ENCODE data around the gene MATN1. TPM values are rescaled to one million over a fixed set of nuclear protein-coding genes. Genes with fewer than 3 reads are reported as not detected.

Gene MATN1
- polyA plus RNA-seq, 3 donors from 2014 or later, result not detected

- Mint-ChIP-seq H3K27me3 (ENCODE audit: low read depth in 3 of 3) (peaks cover 19 to 42% (median 38%) of the 10 kb centered on the region in 3 donors), H3K9me3 (peaks cover 0 to 1% (median 0%) of the 10 kb centered on the region in 6 donors)
These were observed 21.9 kb upstream of the MATN1 start for GRCh38 chr1:30745156-30745833.

GRCh38 chr1:30744060-30744756, 20.8 kb upstream of the MATN1 start:
- peak overlapping the region; percentile 95 to 100 (median 98) for H3K27ac Mint-ChIP-seq
- H3K4me3 Mint-ChIP-seq, result peak overlapping the region; percentile 71 to 86 (median 81)
- peaks cover 21 to 33% (median 23%) of the 10 kb centered on the region in 3 donors for H3K36me3 Mint-ChIP-seq
- peaks cover 99 to 100% of the 10 kb centered on the region in 2 donors for H3K4me1 Mint-ChIP-seq
- peaks cover 0 to 1% (median 0%) of the 10 kb centered on the region in 6 donors for H3K9me3 Mint-ChIP-seq
- peaks cover 19 to 39% (median 37%) of the 10 kb centered on the region in 3 donors for H3K27me3 Mint-ChIP-seq (ENCODE audit: low read depth in 3 of 3)
- peak; percentile 70 to 71 (median 70) for DNase-seq

More at GRCh38 chr1:30745156-30745833, 21.9 kb upstream of the MATN1 start:
- H3K4me3 Mint-ChIP-seq, result peak overlapping the region; percentile 62 to 88 (median 83)
- peak overlapping the region; percentile 95 to 100 (median 98) for H3K27ac Mint-ChIP-seq
- H3K36me3 Mint-ChIP-seq, result peaks cover 14 to 28% (median 18%) of the 10 kb centered on the region in 3 donors
- DNase-seq, result peak in 1 of 3 donors; percentile 16
- peaks cover 100% of the 10 kb centered on the region in 2 donors for H3K4me1 Mint-ChIP-seq

GRCh38 chr1:30743584-30744059, 20.2 kb upstream of the MATN1 start:
- Mint-ChIP-seq H3K9me3 (peaks cover 0 to 3% (median 0%) of the 10 kb centered on the region in 6 donors), H3K36me3 (peaks cover 27 to 39% (median 27%) of the 10 kb centered on the region in 3 donors)

GRCh38 chr1:30742963-30743559, 19.7 kb upstream of the MATN1 start:
- Mint-ChIP-seq H3K27me3 (ENCODE audit: low read depth in 3 of 3) (peaks cover 21 to 36% (median 35%) of the 10 kb centered on the region in 3 donors), H3K36me3 (peaks cover 33 to 44% (median 33%) of the 10 kb centered on the region in 3 donors)
- DNase-seq, result no peak

More at GRCh38 chr1:30743584-30744059, 20.2 kb upstream of the MATN1 start:
- H3K27me3 Mint-ChIP-seq (ENCODE audit: low read depth in 3 of 3), result peaks cover 21 to 38% (median 35%) of the 10 kb centered on the region in 3 donors
- peak; percentile 79 to 83 (median 82) for DNase-seq
- H3K4me3 Mint-ChIP-seq, result peak overlapping the region; percentile 71 to 86 (median 81)
- peaks cover 99 to 100% of the 10 kb centered on the region in 2 donors for H3K4me1 Mint-ChIP-seq
- H3K27ac Mint-ChIP-seq, result peak overlapping the region; percentile 95 to 100 (median 98)

GRCh38 chr1:30742300-30742962, 19.0 kb upstream of the MATN1 start:
- no peak for DNase-seq

More at GRCh38 chr1:30742963-30743559, 19.7 kb upstream of the MATN1 start:
- Mint-ChIP-seq H3K27ac (peak overlapping the region; percentile 95 to 100 (median 98)), H3K4me3 (peak overlapping the region; percentile 71 to 86 (median 81)), H3K4me1 (peaks cover 99 to 100% of the 10 kb centered on the region in 2 donors), H3K9me3 (peaks cover 0 to 7% (median 2%) of the 10 kb centered on the region in 6 donors)

GRCh38 chr1:30741239-30741894, 18.0 kb upstream of the MATN1 start:
- peaks cover 42 to 55% (median 46%) of the 10 kb centered on the region in 3 donors for H3K36me3 Mint-ChIP-seq
- no peak for DNase-seq
- peaks cover 0 to 8% (median 3%) of the 10 kb centered on the region in 6 donors for H3K9me3 Mint-ChIP-seq
- H3K27me3 Mint-ChIP-seq (ENCODE audit: low read depth in 3 of 3), result peaks cover 21 to 32% (median 28%) of the 10 kb centered on the region in 3 donors
- H3K4me3 Mint-ChIP-seq, result peak overlapping the region; percentile 33 to 81 (median 67)
- peak overlapping the region; percentile 93 to 100 (median 98) for H3K27ac Mint-ChIP-seq
- H3K4me1 Mint-ChIP-seq, result peaks cover 94 to 99% of the 10 kb centered on the region in 2 donors

More at GRCh38 chr1:30742300-30742962, 19.0 kb upstream of the MATN1 start:
- Mint-ChIP-seq H3K4me3 (peak overlapping the region; percentile 57 to 86 (median 67)), H3K9me3 (peaks cover 0 to 8% (median 3%) of the 10 kb centered on the region in 6 donors), H3K4me1 (peaks cover 99 to 100% of the 10 kb centered on the region in 2 donors), H3K27me3 (ENCODE audit: low read depth in 3 of 3) (peaks cover 21 to 32% (median 30%) of the 10 kb centered on the region in 3 donors), H3K36me3 (peaks cover 39 to 46% (median 39%) of the 10 kb centered on the region in 3 donors), H3K27ac (peak overlapping the region; percentile 95 to 100 (median 98))

- DNase-seq, result no peak
- peaks cover 0 to 8% (median 4%) of the 10 kb centered on the region in 6 donors for H3K9me3 Mint-ChIP-seq
- peaks cover 45 to 62% (median 54%) of the 10 kb centered on the region in 3 donors for H3K36me3 Mint-ChIP-seq
- H3K27me3 Mint-ChIP-seq (ENCODE audit: low read depth in 3 of 3), result peaks cover 20 to 32% (median 30%) of the 10 kb centered on the region in 3 donors
- peak overlapping the region; percentile 93 to 100 (median 98) for H3K27ac Mint-ChIP-seq
- H3K4me3 Mint-ChIP-seq, result peak overlapping the region; percentile 33 to 81 (median 67)
- peaks cover 86 to 97% of the 10 kb centered on the region in 2 donors for H3K4me1 Mint-ChIP-seq
These were observed 17.2 kb upstream of the MATN1 start for GRCh38 chr1:30740251-30741238.

- Mint-ChIP-seq H3K4me3 (peak overlapping the region in 1 of 5 donors; percentile 65), H3K36me3 (peaks cover 55 to 72% (median 61%) of the 10 kb centered on the region in 3 donors), H3K4me1 (peaks cover 77 to 88% of the 10 kb centered on the region in 2 donors), H3K27me3 (ENCODE audit: low read depth in 3 of 3) (peaks cover 18 to 29% (median 28%) of the 10 kb centered on the region in 3 donors), H3K27ac (peak overlapping the region; percentile 71 to 99 (median 90)), H3K9me3 (peaks cover 0 to 8% (median 4%) of the 10 kb centered on the region in 6 donors)
- DNase-seq, result no peak
These were observed 16.2 kb upstream of the MATN1 start for GRCh38 chr1:30739601-30740000.

- H3K9me3 Mint-ChIP-seq, result peaks cover 0 to 8% (median 4%) of the 10 kb centered on the region in 6 donors
These were observed 15.6 kb upstream of the MATN1 start for GRCh38 chr1:30738715-30739559.

GRCh38 chr1:30738040-30738714, 14.8 kb upstream of the MATN1 start:
- peaks cover 9 to 18% (median 16%) of the 10 kb centered on the region in 3 donors for H3K27me3 Mint-ChIP-seq (ENCODE audit: low read depth in 3 of 3)
- peak overlapping the region; percentile 42 to 71 (median 66) for H3K4me3 Mint-ChIP-seq
- peak in 1 of 3 donors; percentile 47 for DNase-seq
- H3K36me3 Mint-ChIP-seq, result peaks cover 51 to 75% (median 58%) of the 10 kb centered on the region in 3 donors
- H3K4me1 Mint-ChIP-seq, result peaks cover 63 to 74% of the 10 kb centered on the region in 2 donors
- H3K9me3 Mint-ChIP-seq, result peaks cover 0 to 8% (median 4%) of the 10 kb centered on the region in 6 donors
- peak overlapping the region; percentile 86 to 99 (median 93) for H3K27ac Mint-ChIP-seq

More at GRCh38 chr1:30738715-30739559, 15.6 kb upstream of the MATN1 start:
- H3K27ac Mint-ChIP-seq, result peak overlapping the region; percentile 71 to 99 (median 92)
- H3K36me3 Mint-ChIP-seq, result peaks cover 56 to 74% (median 62%) of the 10 kb centered on the region in 3 donors
- peaks cover 14 to 24% (median 23%) of the 10 kb centered on the region in 3 donors for H3K27me3 Mint-ChIP-seq (ENCODE audit: low read depth in 3 of 3)
- peaks cover 70 to 82% of the 10 kb centered on the region in 2 donors for H3K4me1 Mint-ChIP-seq
- no peak for DNase-seq
- H3K4me3 Mint-ChIP-seq, result peak overlapping the region in 3 of 5 donors; percentile 44 to 71 (median 51)
